Central memory CD8-positive, alpha-beta T cell (primary cell): ENCODE measurements around the gene LMO7.

Experiments used
- ATAC-seq: fragments of 150-1000 bp; cut with Tn5 transposase; replicated peaks from 2 replicates; pipeline ENCODE4 v1.10.0; 2022; ENCODE audit warnings: mild to moderate bottlenecking, moderate FRiP score, moderate number of reproducible peaks; ENCODE audit not compliant: poor library complexity, severe bottlenecking; ENCODE audit errors: extremely low read depth
- DNase-seq, 2 donors: peaks; one replicate each; pipeline ENCODE4 v3.0.0; 2021; ENCODE audit warnings: low spot score in 2 of 2
- H3K27ac Mint-ChIP-seq: one replicate; pipeline ENCODE4 v1.8.0; 2022; ENCODE audit warnings: low read depth, mild to moderate bottlenecking, moderate library complexity, mixed read lengths
- H3K27me3 Mint-ChIP-seq: one replicate; pipeline ENCODE4 v1.8.0; 2022; ENCODE audit warnings: mixed read lengths
- H3K36me3 Mint-ChIP-seq: one replicate; pipeline ENCODE4 v1.8.0; 2022; ENCODE audit warnings: mild to moderate bottlenecking, moderate library complexity, mixed read lengths; ENCODE audit not compliant: insufficient read depth
- H3K4me1 Mint-ChIP-seq: one replicate; pipeline ENCODE4 v1.8.0; 2022; ENCODE audit warnings: mixed read lengths
- H3K4me3 Mint-ChIP-seq: one replicate; pipeline ENCODE4 v1.8.0; 2022; ENCODE audit warnings: mild to moderate bottlenecking, moderate library complexity, mixed read lengths
- H3K9me3 Mint-ChIP-seq: one replicate; pipeline ENCODE4 v1.8.0; 2022; ENCODE audit warnings: mixed read lengths

LMO7 gene

DNA sequence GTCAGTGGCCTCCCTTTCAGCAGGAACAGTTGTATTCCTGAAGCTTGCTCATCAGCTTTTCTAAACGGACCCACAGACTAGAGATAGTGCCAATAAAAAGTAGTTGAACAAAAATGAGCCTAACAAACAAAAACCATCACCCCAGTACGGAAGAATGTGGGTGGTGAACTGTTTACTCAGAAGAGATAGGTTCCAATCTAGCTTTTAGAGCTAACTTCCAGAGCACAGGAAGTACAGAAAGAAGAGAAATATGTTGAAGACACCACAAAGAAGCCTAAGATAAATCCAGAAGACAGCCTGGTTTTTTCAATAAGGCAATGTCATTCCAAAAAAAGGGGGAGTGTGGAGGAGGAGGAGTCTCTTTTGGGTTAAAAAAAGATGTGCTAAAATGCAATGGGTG lies 2.8 kb upstream of the LMO7 start:
- peaks cover 19% of the 10 kb centered on the region for H3K4me1 Mint-ChIP-seq
- peak overlapping the region; percentile 4 for H3K4me3 Mint-ChIP-seq
- H3K27ac Mint-ChIP-seq: peak overlapping the region; percentile 5
- no peak for DNase-seq
- no peak for ATAC-seq
- no peaks in the 10 kb centered on the region for H3K9me3 Mint-ChIP-seq
- no peaks in the 10 kb centered on the region for H3K27me3 Mint-ChIP-seq
- peaks cover 2% of the 10 kb centered on the region for H3K36me3 Mint-ChIP-seq

DNA sequence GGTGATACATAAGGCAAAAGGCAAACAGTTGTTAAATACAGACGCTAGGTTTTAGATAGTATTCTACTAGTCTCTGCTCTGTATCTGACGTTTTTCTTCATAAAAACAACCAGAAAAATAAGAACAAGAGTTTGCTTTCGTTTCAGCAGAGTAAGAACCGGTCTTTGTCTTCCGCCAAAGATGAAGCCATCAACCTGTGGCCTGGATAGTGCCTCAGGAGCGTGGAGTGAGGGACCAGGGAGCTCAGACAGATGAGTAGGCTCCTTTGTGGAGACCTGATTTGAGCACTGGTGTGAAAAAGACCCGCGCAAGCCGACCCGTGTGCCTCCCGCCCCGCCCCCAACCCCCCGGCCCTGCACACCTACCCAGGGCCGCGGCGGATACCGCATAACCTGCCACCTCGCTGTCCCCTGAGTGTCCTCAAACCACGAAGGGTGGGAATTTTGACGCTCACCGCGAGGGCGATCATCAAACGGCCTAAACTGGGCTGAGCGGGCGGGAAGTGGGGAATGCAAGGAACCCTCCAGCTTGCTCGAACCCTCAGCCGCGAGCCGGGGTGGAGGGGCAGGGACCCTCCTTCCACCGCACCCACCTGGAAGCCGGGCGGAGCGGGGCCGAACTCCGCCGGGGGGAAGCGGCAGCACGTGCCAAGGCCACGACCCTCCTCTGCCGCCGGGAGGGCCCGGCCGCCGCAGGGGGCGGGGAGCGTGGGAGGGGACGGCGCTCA lies 866 bp upstream of the LMO7 start:
- H3K9me3 Mint-ChIP-seq: no peaks in the 10 kb centered on the region
- no peaks in the 10 kb centered on the region for H3K27me3 Mint-ChIP-seq
- H3K36me3 Mint-ChIP-seq: peaks cover 2% of the 10 kb centered on the region
- DNase-seq: peak in 1 of 2 donors; percentile 11
- peaks cover 16% of the 10 kb centered on the region for H3K4me1 Mint-ChIP-seq
- ATAC-seq: no peak
- H3K27ac Mint-ChIP-seq: no peak overlapping the region
- H3K4me3 Mint-ChIP-seq: peak overlapping the region; percentile 73

DNA sequence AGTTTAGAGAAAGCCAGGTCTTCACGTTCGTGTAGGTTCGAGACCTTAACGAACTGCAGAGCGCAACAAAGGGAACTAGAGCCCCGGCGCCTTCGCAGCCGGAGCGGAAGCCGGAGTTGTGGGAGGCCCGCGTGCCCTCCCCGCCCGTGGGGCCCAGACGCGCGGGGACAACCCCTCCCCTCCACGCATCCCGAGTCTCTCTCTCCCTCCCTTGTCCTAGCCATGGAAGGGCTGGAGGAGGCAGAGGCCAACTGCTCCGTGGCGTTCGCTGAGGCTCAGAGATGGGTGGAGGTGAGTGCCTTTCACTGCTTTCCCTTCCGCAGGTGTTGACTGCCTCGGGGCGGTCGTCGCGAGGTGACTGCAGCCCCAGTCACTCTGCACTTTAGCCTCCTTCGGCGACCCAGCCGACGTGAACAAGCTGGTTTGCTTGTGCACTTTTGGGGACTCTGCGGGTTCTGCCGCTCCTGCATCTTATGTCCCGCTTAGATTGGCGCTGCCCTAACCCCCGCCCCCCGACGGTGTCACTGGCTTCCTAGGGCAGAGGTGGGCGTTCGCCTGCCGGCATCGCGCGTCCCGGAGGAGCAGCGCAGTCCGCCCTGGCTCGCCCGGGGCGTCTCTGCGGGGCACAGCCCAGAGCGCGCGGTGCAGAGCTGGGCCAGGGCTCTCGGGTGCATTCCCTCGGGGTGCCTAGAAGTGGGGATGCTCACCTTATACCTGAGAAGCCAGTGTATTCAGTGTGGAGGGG lies 478 bp downstream of the LMO7 start:
- peak; percentile 24 to 38 for DNase-seq
- no peaks in the 10 kb centered on the region for H3K9me3 Mint-ChIP-seq
- H3K27me3 Mint-ChIP-seq: no peaks in the 10 kb centered on the region
- peaks cover 2% of the 10 kb centered on the region for H3K36me3 Mint-ChIP-seq
- ATAC-seq: peak; percentile 63
- peak overlapping the region; percentile 73 for H3K4me3 Mint-ChIP-seq
- peaks cover 16% of the 10 kb centered on the region for H3K4me1 Mint-ChIP-seq
- H3K27ac Mint-ChIP-seq: no peak overlapping the region

DNA sequence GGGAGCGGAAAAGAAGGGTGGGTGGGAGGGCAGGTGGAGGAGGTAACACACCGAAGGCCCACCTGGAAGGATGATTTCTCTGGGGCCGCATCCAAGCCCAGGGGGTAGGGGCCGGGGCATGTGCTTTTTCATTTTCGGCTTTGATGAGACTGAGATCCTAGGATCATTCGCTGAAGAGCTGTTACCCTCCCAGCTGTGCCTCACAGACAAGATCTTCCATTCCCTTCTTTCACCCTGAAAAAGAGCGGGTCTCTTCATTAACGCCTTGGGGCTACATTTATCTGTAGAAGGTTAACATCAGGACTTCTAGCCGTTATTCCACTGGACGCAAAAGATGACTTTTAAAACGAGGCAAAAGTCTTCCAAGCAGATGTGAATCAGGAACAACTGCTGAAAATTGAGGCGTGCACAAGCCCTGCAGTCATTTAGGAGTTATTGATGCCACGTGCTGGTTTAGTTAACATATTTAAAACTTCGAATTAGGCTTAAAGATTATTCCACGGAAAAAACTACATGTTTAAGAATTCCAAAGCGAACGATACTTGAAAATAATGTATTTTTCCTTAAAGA lies 1.1 kb downstream of the LMO7 start:
- DNase-seq: no peak
- ATAC-seq: no peak
- H3K27me3 Mint-ChIP-seq: no peaks in the 10 kb centered on the region
- no peaks in the 10 kb centered on the region for H3K9me3 Mint-ChIP-seq
- H3K27ac Mint-ChIP-seq: no peak overlapping the region
- peaks cover 2% of the 10 kb centered on the region for H3K36me3 Mint-ChIP-seq
- peak overlapping the region; percentile 73 for H3K4me3 Mint-ChIP-seq
- H3K4me1 Mint-ChIP-seq: peaks cover 16% of the 10 kb centered on the region

DNA sequence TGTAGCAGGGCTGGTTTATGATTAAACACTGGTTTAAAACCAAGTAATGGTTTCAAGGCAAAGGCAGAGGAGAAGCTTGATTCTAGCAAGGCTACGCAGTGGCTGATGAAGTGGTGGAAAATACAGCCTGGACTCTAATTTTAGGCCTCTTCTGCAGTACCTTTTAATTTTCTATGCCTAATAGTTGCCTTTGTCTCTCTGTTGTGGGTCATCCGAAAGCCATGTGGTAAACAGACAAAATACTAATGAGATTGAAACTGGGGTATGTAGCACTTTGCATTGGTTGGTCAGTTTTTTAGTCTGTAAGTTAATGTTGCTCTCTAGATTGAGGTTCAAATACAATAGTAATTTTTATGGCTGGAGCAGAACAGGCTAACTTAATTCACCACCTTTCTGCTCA lies 3.3 kb downstream of the LMO7 start:
- Mint-ChIP-seq H3K4me3 (no peak overlapping the region), H3K9me3 (no peaks in the 10 kb centered on the region), H3K27ac (no peak overlapping the region), H3K4me1 (peaks cover 10% of the 10 kb centered on the region), H3K36me3 (peaks cover 2% of the 10 kb centered on the region), H3K27me3 (no peaks in the 10 kb centered on the region)
- no peak for DNase-seq
- no peak for ATAC-seq

DNA sequence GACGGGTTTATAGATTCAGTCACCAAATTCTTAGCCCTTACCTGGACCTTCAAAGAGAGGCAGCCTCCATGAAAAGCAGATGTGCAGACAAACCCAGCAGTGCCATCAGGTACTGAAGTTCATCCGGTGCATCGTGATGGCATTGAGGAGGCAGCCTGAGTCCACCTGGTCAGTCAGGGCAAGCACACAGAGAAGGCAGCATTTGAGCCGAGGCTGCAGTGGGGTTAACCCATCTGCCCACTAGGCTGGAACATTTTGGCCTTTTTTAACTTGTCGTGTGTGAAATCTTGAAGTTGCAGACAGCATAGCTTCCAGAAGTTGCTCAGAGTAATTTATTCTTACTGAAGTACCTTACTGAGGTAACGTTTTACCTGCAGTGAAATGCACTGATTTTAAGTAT lies 4.9 kb downstream of the LMO7 start:
- Mint-ChIP-seq H3K4me3 (no peak overlapping the region), H3K9me3 (no peaks in the 10 kb centered on the region), H3K4me1 (peaks cover 10% of the 10 kb centered on the region), H3K36me3 (peaks cover 2% of the 10 kb centered on the region), H3K27me3 (no peaks in the 10 kb centered on the region), H3K27ac (no peak overlapping the region)
- DNase-seq: no peak
- ATAC-seq: no peak

DNA sequence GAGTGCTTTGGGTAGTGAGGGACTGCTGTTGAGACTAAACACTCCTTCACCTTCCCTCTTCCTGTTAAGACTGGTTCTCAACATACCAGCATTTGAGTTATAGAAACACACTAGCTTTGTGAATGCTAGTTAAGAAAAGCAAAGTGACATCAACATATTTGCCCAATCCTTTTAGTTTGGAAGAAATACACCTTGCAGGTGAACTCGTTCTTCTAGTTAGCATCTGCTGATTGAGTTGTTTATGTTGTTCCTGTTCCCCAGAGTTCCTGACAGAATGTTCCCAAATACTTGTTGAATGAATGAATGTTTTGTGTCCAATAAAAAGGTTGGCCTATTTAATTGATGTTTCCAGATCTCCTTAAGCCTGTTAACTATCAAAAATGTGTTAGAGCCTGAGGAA lies 7.1 kb downstream of the LMO7 start:
- DNase-seq (no peak), ATAC-seq (no peak)
- Mint-ChIP-seq H3K4me1 (no peaks in the 10 kb centered on the region), H3K9me3 (no peaks in the 10 kb centered on the region), H3K27ac (no peak overlapping the region), H3K36me3 (no peaks in the 10 kb centered on the region), H3K4me3 (no peak overlapping the region), H3K27me3 (no peaks in the 10 kb centered on the region)

DNA sequence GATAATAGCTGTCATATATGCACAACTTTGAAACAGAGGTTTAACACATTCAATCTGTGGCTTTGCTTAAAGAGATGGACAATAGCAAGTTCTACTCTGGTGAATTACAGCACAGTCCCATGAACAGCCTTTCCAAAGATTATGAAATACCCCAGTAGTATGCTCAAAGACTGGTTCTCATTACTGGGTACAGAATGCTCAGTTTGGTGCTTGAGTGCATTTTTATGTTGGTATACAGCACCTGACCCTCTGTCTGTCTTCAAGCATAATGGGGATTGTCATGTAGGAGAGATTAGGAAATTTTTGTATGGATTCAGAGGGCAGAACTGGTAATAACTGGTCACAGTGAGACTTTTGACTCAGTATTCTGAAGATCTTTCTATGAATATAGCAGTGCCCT lies 7.6 kb downstream of the LMO7 start:
- ATAC-seq (no peak), DNase-seq (no peak)
- no peak overlapping the region for H3K27ac Mint-ChIP-seq
- H3K36me3 Mint-ChIP-seq: no peaks in the 10 kb centered on the region
- no peak overlapping the region for H3K4me3 Mint-ChIP-seq
- no peaks in the 10 kb centered on the region for H3K4me1 Mint-ChIP-seq
- no peaks in the 10 kb centered on the region for H3K9me3 Mint-ChIP-seq
- H3K27me3 Mint-ChIP-seq: no peaks in the 10 kb centered on the region

DNA sequence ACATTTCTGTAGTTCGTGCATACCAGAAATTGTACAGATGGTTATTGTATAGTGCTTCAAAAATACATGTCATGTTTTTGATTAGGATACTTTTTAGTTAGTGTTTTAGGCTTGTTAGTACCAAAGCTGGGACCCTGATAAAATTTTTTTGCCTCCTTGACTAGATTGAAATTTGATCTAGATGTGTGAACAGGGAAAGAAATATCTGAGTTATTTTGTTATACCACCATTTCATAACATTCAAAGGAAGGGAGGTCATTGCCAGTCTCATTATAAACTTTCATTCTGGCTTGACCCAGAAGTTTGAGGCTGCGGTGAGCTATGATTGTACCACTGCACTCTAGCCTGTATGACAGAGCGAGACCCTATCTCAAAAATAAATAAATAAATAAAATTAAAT lies 9.0 kb downstream of the LMO7 start:
- no peak overlapping the region for H3K4me3 Mint-ChIP-seq
- H3K36me3 Mint-ChIP-seq: no peaks in the 10 kb centered on the region
- H3K9me3 Mint-ChIP-seq: no peaks in the 10 kb centered on the region
- no peaks in the 10 kb centered on the region for H3K27me3 Mint-ChIP-seq
- no peak for ATAC-seq
- DNase-seq: no peak
- H3K27ac Mint-ChIP-seq: no peak overlapping the region
- H3K4me1 Mint-ChIP-seq: no peaks in the 10 kb centered on the region

DNA sequence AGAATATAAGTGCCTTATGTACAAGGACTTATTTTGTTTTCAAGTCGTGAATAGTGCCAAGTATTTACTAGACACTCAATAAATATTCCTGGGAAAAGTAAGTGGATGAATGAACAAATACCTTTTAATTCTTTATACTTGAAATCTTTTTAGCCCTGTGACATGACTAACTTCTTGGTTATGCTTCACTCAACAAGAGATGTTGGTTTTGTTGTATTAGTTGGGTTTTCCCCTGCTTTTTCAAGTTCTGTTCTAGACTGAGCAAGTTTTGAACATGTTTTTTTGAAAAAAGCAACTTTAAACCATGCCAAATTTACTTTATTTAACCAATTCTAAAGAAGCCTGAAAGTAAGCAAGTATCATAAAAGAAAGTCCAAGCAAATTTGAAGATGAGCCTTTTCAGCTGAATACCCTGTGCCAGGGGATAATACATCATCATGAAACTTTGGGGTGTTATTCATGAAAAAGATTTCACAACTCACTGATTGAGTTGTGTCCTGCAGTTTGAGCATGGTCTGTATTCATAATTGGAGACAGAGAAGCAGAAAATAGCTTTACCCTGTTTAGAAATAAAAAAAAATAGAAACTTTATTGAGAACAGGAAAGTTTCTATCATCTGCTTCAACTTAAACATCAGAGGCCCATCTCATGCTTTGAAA lies 11.1 kb downstream of the LMO7 start:
- Mint-ChIP-seq H3K4me3 (no peak overlapping the region), H3K4me1 (no peaks in the 10 kb centered on the region), H3K27me3 (no peaks in the 10 kb centered on the region), H3K9me3 (no peaks in the 10 kb centered on the region), H3K27ac (no peak overlapping the region), H3K36me3 (no peaks in the 10 kb centered on the region)
- DNase-seq (no peak), ATAC-seq (no peak)

DNA sequence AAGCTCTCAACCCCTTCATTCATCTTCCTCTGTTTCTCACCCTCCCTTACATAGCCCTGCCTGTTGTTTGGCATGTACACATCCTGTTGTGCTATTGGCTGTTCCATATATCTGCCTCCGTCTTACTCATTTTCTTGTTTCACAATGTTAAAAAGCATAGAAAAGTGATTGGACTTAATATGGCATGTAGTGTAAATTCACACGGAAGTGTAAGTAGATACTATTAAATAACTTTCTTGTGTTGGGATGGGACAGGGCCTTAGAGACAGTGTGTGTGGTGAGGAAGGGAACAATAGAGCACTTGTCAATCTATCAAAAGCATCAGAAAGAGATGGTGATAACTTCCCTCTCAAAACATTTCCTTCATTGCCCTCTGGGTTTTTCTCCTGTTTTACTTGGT lies 12.3 kb downstream of the LMO7 start:
- Mint-ChIP-seq H3K4me1 (no peaks in the 10 kb centered on the region), H3K27me3 (no peaks in the 10 kb centered on the region), H3K4me3 (no peak overlapping the region), H3K9me3 (no peaks in the 10 kb centered on the region), H3K27ac (no peak overlapping the region), H3K36me3 (no peaks in the 10 kb centered on the region)
- ATAC-seq: no peak
- no peak for DNase-seq

DNA sequence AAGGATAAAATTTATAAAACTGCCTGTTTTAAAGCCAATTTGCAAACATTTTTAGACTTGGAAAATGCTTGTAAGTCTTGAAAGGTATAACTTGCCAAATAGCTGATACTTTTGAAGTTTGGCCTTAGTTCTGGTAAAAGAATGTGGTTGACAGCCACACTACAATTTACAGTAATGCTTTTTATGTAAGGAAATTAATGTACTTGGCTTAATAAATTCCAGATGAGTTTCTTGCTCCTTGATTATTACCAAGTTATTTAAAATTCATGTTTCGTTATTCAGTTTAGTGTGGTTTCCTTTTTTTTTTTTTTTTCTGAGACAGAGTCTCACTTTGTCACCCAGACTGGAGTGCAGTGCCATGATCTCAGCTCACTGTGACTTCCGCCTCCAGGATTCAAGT lies 14.9 kb downstream of the LMO7 start:
- DNase-seq (no peak), ATAC-seq (no peak)
- Mint-ChIP-seq H3K27ac (no peak overlapping the region), H3K4me3 (no peak overlapping the region), H3K4me1 (no peaks in the 10 kb centered on the region), H3K9me3 (no peaks in the 10 kb centered on the region), H3K27me3 (no peaks in the 10 kb centered on the region), H3K36me3 (no peaks in the 10 kb centered on the region)

DNA sequence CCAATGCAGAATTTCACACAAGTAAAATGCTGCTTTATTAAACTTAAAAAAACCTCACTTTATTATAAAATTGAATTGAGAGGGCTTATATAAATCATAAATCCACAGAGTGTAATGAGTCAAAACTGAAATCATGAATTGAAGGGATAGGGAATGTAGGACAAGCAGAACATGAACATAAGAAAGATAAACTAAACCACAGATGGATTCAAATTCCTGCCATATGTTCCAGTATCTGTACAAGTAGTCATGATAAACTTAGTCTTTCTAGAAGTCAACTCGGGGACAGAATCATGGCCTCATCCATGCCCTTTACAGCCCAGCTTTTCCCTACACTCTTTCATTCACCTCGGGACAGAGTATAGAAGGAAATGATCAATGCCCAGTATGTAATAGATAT lies 16.6 kb downstream of the LMO7 start:
- no peak for ATAC-seq
- no peak for DNase-seq
- Mint-ChIP-seq H3K27ac (no peak overlapping the region), H3K27me3 (no peaks in the 10 kb centered on the region), H3K9me3 (no peaks in the 10 kb centered on the region), H3K36me3 (no peaks in the 10 kb centered on the region), H3K4me3 (no peak overlapping the region), H3K4me1 (no peaks in the 10 kb centered on the region)
